GM19025 (cell line): Measurements from ENCODE around the gene DNAH14.
A peak's percentile ranks its signal among the peaks of the same experiment; 100 is the strongest.

Experiments used
- ATAC-seq: cut with Tn5 transposase; IDR thresholded peaks from one replicate; pipeline ENCODE4 v1.9.1; 2021; ENCODE audit warnings: mild to moderate bottlenecking, low read depth, moderate library complexity; ENCODE audit not compliant: unreplicated experiment

DNAH14 gene

DNA sequence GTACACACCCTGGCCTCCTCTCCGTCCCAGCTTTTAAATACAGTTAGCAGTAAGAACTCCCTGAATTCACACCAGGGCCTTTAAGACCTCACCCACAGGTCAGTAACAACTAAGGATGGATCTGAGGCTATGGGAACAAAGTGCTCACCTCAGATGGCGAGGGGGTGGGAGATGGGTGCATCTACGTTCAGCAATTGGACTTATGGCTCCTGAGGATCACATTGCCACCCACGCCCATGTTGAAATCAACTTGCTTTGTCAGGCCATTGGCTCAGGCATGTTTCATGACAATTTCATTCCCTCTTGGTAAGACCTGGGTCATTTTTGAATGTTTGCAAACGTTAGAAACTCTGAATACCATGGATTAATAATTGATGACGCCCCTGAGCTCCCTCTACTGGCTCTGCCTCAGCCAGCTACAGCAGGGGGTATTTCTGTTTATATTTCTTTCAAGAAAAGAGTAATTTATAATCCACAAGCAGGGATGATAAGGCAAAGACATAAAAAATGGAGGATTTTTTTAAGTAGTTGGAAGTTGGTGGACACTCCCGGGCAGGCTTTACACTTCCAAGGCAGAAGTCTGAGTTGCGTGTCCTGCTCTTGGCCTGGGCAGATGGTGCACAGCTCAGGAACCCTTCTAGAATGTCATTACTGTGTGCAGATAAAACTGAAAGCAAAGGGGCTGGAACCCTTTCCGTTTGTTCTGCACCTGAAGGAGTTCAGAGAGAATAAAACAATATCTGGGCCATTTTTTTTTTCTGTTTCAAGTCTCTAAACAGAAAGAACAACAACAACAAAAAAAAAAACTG, 512.0 kb downstream of the DNAH14 start:
- ATAC-seq = peak; percentile 35

DNA sequence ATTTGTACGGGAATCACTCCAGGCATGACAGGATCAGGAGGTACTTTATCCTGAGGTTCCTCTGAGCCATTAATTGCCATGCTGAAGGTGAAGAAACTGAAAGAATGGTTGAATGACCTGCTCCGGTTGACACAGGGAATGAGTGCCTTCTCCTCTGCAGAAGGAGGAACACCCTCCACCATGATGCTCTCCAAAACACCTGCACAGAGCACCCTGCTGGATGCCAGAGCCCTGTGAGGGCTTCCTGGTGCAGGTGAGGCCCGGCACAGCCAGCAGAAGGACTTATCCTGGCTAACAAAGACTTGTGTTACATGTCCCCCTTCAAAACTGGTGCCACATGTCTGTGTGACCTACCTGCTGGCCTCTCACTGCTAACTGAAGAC, 512.6 kb downstream of the DNAH14 start:
- ATAC-seq = no peak

DNA sequence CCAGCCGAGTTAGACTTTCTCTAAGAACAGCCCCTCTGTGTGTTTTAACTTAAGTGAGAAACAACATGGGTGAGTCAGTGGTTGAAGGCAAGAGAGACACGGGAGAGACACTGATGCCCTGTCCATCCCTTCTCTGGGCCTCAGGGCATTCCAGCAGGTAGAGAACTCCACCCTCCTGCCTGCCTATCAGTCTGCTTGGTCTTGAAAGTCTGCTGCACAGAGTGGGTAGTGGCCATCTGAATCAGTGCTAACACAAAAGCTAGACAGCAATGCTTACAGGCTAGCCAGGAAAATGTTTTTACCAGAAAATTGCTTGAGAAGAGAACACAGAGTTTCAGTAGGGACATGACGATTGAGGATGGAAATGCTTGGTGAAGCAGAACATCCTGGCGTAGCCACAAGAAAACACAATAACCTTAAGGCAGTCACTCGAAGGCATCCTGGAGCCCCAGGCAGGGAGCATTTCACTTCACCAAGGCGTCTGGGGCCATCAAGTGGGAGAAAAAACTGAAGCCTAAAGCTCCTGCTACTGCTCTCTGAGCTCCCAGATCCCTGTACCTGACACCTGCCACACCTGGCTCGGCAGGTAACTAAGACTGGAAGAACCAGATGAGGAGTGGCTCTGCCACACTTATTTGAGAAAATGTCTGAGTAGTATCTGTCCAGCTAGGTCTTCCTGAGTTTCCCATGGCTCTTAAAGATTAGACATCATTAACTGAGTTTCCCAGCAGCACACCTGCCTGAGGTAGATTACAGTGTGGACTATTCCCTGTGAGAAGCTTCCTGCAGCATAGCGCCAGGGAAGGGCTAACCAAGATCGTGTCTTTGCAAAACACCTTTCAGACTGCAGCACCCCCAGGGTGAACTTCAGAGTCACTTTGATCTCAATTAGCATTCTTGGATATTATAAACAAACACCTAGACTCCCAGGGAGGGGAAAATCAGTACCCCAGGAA, 516.4 kb downstream of the DNAH14 start:
- no peak for ATAC-seq

DNA sequence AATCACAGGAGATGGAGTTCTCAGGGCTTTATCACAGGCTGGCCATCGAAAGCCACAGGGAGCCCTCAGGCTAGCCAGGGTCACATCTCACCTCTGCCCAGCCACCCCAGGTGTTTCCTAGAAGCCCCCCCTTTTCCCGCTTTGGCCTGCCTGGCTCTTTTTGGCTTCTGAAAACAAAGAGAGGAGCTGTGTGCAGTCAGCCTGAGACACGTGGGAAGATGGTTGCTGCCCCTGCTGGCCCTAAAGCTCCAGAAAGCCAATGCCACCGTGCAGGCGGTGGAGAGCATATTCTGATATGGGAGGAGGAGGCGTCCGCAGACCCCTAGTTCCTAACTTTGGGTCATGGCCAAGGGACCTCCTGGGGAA, 517.1 kb downstream of the DNAH14 start:
- no peak for ATAC-seq

DNA sequence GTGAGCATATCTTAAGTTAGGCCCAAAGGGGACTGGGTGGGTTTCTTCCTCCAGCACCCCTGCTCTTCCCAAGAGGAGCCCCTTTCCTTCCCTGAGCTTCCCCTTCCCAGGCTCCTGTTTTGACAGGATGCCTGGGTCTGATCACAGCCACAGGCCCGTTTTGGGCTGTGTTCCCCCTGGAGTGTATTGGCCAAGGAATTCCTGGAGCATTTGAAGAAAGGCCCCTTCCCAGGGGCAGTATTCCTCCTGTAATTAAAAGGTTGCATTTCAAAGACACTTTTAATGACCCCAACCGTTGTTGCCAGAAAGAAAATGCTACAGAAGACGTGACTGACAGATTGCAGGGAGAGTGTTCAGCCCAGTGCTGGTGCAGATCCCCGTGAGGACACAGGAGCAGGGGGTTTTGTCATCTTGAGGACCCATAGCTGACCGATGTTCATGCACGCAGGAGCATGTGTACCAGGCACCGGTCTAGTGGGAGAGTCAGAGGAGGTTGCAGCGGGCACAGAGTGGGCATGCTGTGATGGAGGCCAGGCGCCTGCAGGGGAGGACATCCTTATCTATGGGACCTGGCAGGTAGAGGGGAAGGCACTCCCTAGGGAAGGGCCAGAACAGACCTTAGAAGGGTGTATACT, 517.6 kb downstream of the DNAH14 start:
- no peak for ATAC-seq

DNA sequence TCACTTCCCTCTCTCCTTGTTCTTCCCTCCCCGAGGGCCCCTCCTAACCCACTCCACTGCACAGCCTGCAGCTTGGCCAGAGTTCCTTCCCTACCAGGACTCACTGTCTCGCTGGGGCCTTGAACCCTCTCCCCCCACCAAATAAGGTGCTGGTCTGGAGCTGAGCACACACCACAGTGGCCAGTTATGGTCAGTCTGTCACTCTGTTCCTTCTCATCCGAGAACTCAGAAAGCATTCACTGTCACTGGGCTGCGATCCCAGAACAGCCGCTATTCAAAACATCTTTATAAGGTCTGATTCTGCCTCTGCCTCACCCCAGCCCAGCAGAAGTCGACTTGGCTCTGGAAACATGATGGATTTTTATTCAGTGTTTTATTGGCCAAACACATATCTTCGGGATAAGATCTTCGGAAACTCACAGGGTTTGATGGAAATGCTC, 518.2 kb downstream of the DNAH14 start:
- ATAC-seq = no peak

DNA sequence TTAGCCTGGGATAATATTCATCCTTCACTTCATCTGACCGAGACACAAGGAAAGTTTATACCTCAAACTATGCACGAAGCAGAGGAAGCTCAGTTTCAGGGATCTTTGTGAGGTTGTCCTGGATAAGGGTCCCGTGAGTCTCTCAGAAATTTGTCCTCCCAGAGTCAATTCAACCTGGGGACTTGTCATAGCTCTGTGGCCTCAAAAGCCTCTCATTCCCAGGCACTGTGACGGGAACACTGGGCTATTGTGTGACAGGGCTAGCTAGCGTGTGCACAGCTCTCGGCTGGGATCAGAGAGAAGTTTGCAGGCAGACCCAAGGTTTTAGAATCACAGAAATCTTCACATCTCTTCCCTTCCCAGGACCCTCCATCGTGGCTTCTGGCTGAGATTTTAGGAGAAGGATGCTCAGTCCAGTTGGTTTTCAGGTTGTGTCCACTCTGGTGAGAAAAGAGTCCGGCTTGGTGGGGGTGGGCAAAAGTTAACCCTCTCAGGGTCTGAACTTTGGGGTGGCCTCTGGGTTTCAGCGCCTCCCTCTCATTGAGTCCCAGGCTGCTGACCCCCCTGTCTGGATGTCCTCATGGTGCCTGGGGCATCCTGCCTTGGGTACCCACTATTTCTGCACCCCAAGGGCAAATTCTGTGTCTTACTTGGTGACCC, 518.8 kb downstream of the DNAH14 start:
- no peak for ATAC-seq
